ACC112 (cell line): ENCODE measurements around the gene PLA2G4B.

Experiments
- H2AFZ ChIP-seq: fragments of 200-600 bp; sonication (generic); one replicate; pipeline ENCODE4 v1.6.0; 2017; ENCODE audit warnings: antibody characterized with exemption, low read length; ENCODE audit not compliant: unreplicated experiment
- H3K27ac ChIP-seq: fragments of 200-600 bp; sonication (generic); 2 replicates; pipeline ENCODE4 v1.5.1; 2014; ENCODE audit warnings: low read depth, mild to moderate bottlenecking, antibody characterized with exemption, low read length, moderate library complexity
- H3K27me3 ChIP-seq: fragments of 200-600 bp; sonication (generic); 2 replicates; pipeline ENCODE4 v1.6.1; 2014; ENCODE audit warnings: mild to moderate bottlenecking, antibody characterized with exemption, low read length, moderate library complexity, mixed read lengths; ENCODE audit not compliant: insufficient read depth
- H3K36me3 ChIP-seq: fragments of 200-600 bp; sonication (generic); 2 replicates; pipeline ENCODE4 v1.6.1; 2016; ENCODE audit warnings: mild to moderate bottlenecking, antibody characterized with exemption, low read length, moderate library complexity, mixed read lengths; ENCODE audit not compliant: insufficient read depth
- H3K4me1 ChIP-seq: fragments of 200-600 bp; sonication (generic); one replicate; pipeline ENCODE4 v1.6.1; 2016; ENCODE audit warnings: low read length, mixed read lengths; ENCODE audit not compliant: insufficient read depth, unreplicated experiment, control insufficient read depth
- H3K4me3 ChIP-seq: fragments of 200-600 bp; sonication (generic); 2 replicates; pipeline ENCODE4 v1.5.1; 2014; ENCODE audit warnings: mild to moderate bottlenecking, low read depth, low read length
- H3K79me2 ChIP-seq: fragments of 200-600 bp; sonication (generic); one replicate; pipeline ENCODE4 v1.6.0; 2016; ENCODE audit warnings: low read length; ENCODE audit not compliant: control insufficient read depth, unreplicated experiment, insufficient read depth

Gene PLA2G4B

DNA sequence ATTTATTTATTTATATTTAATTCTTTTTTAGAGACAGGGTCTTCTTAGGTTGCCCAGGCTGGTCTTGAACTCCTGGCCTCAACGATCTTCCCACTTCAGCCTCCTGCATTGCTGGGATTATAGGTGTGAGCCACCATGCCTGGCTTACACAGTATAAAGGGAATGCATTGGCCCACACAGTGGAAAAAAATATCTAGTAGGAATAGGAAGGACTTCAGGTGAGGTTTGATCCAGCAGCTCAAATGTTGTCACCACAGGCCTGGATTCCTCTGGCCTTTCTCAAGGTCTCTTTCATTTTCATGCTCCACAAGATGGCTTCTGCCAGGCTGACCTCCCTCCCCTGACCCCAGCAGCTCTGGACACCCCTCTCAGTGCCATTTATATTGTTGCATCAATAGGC is 57.3 kb downstream of the PLA2G4B start:
- H3K4me1 ChIP-seq: peaks cover 16% of the 10 kb centered on the region
- no peak overlapping the region for H3K4me3 ChIP-seq
- H3K27me3 ChIP-seq: no peaks in the 10 kb centered on the region
- H3K36me3 ChIP-seq: 0 out of 2 replicates have a peak, but pooled peaks cover 3% of the 10 kb centered on the region
- H2AFZ ChIP-seq: no peak overlapping the region
- H3K27ac ChIP-seq: no peak overlapping the region
- H3K79me2 ChIP-seq: no peaks in the 10 kb centered on the region

DNA sequence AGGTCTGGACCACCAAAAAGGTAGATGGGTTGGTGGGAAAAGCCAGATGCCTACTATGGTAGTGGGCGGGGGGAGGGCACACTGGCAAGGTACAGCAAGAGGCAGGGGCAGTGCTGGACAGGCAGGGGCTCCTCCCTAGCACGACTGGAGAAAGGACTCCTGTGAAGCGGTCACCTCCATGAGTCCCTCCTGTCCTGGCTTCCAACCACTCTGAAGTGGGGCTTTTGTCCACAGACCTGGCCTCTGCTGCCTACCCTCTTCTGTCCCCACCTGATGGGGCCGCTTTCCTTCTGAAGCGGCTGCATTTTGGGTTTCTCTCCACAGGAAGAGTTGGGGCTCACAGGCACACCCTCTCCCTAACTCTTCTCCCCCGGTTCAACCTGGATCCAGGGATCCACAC is 57.9 kb downstream of the PLA2G4B start:
- Histone ChIP-seq H3K4me3 (no peak overlapping the region), H3K4me1 (peaks cover 16% of the 10 kb centered on the region), H3K79me2 (no peaks in the 10 kb centered on the region), H3K36me3 (0 out of 2 replicates have a peak, but pooled peaks cover 3% of the 10 kb centered on the region), H2AFZ (no peak overlapping the region), H3K27ac (no peak overlapping the region), H3K27me3 (no peaks in the 10 kb centered on the region)

DNA sequence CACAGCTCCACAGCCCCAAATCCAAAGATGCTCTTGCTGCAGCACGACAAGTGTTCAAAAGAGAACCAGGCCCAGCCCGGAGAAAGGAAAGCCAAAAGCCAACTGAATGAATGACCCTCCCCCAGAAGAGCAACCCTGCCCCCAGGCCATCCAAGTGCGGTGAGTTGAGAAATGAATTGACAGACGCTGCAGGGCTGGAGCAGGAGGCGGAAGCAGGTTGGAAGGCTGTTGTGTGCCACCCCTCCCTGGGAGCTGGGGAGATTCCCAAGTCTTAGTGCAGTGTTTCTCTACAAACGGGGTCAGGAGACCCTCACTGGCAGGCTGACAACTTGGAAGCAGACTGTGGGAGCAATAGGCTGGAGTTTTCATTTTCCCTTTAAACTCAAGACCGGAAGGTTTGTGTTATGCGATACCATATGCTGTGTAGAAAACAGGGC is 58.7 kb downstream of the PLA2G4B start:
- Histone ChIP-seq H3K27me3 (no peaks in the 10 kb centered on the region), H3K36me3 (0 out of 2 replicates have a peak, but pooled peaks cover 3% of the 10 kb centered on the region), H3K4me1 (peaks cover 16% of the 10 kb centered on the region), H2AFZ (no peak overlapping the region), H3K27ac (no peak overlapping the region), H3K79me2 (no peaks in the 10 kb centered on the region), H3K4me3 (no peak overlapping the region)
